Activated CD4-positive, alpha-beta T cell treated with anti-CD3 and anti-CD28 coated beads for 48 hours (primary cell): ENCODE data around the gene PRICKLE1.
A peak's percentile ranks its signal among the peaks of the same experiment; 100 is the strongest.

ENCODE experiments used
- DNase-seq: peaks from one replicate; pipeline ENCODE4 v3.0.0-alpha.2; 2020

PRICKLE1 gene

GRCh38 chr12:42588524-42589464 lies 752 bp downstream of the PRICKLE1 start:
- peak; percentile 18 for DNase-seq

GRCh38 chr12:42587601-42588523 lies 1.7 kb downstream of the PRICKLE1 start:
- no peak for DNase-seq

- DNase-seq, result no peak
Measured at GRCh38 chr12:42586268-42586667, 3.3 kb downstream of the PRICKLE1 start.

- DNase-seq, result no peak
Measured at GRCh38 chr12:42585841-42586216, 3.7 kb downstream of the PRICKLE1 start.

GRCh38 chr12:42585154-42585840 lies 4.2 kb downstream of the PRICKLE1 start:
- no peak for DNase-seq

GRCh38 chr12:42584651-42585111 lies 4.9 kb downstream of the PRICKLE1 start:
- DNase-seq, result no peak

- DNase-seq, result no peak
Measured at GRCh38 chr12:42583016-42583415, 6.5 kb downstream of the PRICKLE1 start.

- DNase-seq, result no peak
Measured at GRCh38 chr12:42582498-42582897, 7.0 kb downstream of the PRICKLE1 start.

GRCh38 chr12:42582050-42582449 lies 7.5 kb downstream of the PRICKLE1 start:
- no peak for DNase-seq

- DNase-seq, result no peak
Measured at GRCh38 chr12:42576374-42576773, 13.2 kb downstream of the PRICKLE1 start.

- DNase-seq, result no peak
Measured at GRCh38 chr12:42575717-42576116, 13.8 kb downstream of the PRICKLE1 start.

- DNase-seq, result no peak
Measured at GRCh38 chr12:42574851-42575266, 14.7 kb downstream of the PRICKLE1 start.

GRCh38 chr12:42571327-42572009 lies 18.1 kb downstream of the PRICKLE1 start:
- DNase-seq, result no peak

GRCh38 chr12:42570076-42570475 lies 19.5 kb downstream of the PRICKLE1 start:
- DNase-seq, result no peak

GRCh38 chr12:42568952-42569915 lies 20.3 kb downstream of the PRICKLE1 start:
- DNase-seq, result no peak

- DNase-seq, result no peak
Measured at GRCh38 chr12:42565633-42566032, 23.9 kb downstream of the PRICKLE1 start.

GRCh38 chr12:42564996-42565395 lies 24.6 kb downstream of the PRICKLE1 start:
- no peak for DNase-seq

- no peak for DNase-seq
Measured at GRCh38 chr12:42564556-42564955, 25.0 kb downstream of the PRICKLE1 start.

- DNase-seq, result no peak
Measured at GRCh38 chr12:42560977-42561376, 28.6 kb downstream of the PRICKLE1 start.

- DNase-seq, result no peak
Measured at GRCh38 chr12:42557586-42558172, 31.9 kb downstream of the PRICKLE1 start.

GRCh38 chr12:42556917-42557316 lies 32.6 kb downstream of the PRICKLE1 start:
- no peak for DNase-seq
